GM18508 (cell line): ENCODE data around the gene DNAJC18.
"Not testable (repeated sequence)": the region's sequence is repeated elsewhere in the genome, so short reads cannot be mapped to it uniquely, and the experiment has no call there.

Experiments used
- ATAC-seq: cut with Tn5 transposase; IDR thresholded peaks from one replicate; pipeline ENCODE4 v1.9.1; 2021; ENCODE audit warnings: moderate number of reproducible peaks; ENCODE audit not compliant: insufficient read depth, unreplicated experiment

The DNAJC18 gene

GRCh38 chr5:139439013-139439903 lies at the start of gene DNAJC18:
Gene DNAJC18, minus strand, starts transcription at chr5:139439525. Its CDS starts 80 bp downstream, at chr5:139439445.
- ATAC-seq: no peak

- no peak for ATAC-seq
These were observed 48.9 kb upstream of the DNAJC18 start for GRCh38 chr5:139488260-139488659.

- no peak for ATAC-seq
These were observed 46.9 kb upstream of the DNAJC18 start for GRCh38 chr5:139486201-139486600.

GRCh38 chr5:139482890-139483208 lies 43.5 kb upstream of the DNAJC18 start:
- not testable (repeated sequence) for ATAC-seq

- ATAC-seq: no peak
These were observed 42.9 kb upstream of the DNAJC18 start, which contains the start of gene STING1 for GRCh38 chr5:139482050-139482889. Gene STING1, minus strand, starts transcription at chr5:139482758. Its CDS starts 1,054 bp downstream, at chr5:139481704.

- ATAC-seq: no peak
These were observed 42.3 kb upstream of the DNAJC18 start for GRCh38 chr5:139481580-139482049.

- ATAC-seq: no peak
These were observed 41.8 kb upstream of the DNAJC18 start for GRCh38 chr5:139481122-139481533.

- ATAC-seq: not testable (repeated sequence)
These were observed 40.4 kb upstream of the DNAJC18 start for GRCh38 chr5:139479729-139480128.

- ATAC-seq: not testable (repeated sequence)
These were observed 39.5 kb upstream of the DNAJC18 start for GRCh38 chr5:139478657-139479423.

GRCh38 chr5:139475865-139476617 lies 36.7 kb upstream of the DNAJC18 start:
- no peak for ATAC-seq

- no peak for ATAC-seq
These were observed 35.8 kb upstream of the DNAJC18 start for GRCh38 chr5:139474890-139475791.

- no peak for ATAC-seq
These were observed 34.2 kb upstream of the DNAJC18 start for GRCh38 chr5:139473565-139473964.

GRCh38 chr5:139473105-139473504 lies 33.8 kb upstream of the DNAJC18 start:
- ATAC-seq: no peak

- no peak for ATAC-seq
These were observed 33.2 kb upstream of the DNAJC18 start for GRCh38 chr5:139472386-139473030.

GRCh38 chr5:139470821-139471300 lies 31.5 kb upstream of the DNAJC18 start, which contains the start of gene SMIM33:
Gene SMIM33, plus strand, starts transcription at chr5:139471004. Its CDS starts 118 bp downstream, at chr5:139471122.
- ATAC-seq: no peak

GRCh38 chr5:139468421-139468931 lies 29.2 kb upstream of the DNAJC18 start:
- ATAC-seq: no peak

- no peak for ATAC-seq
These were observed 23.4 kb upstream of the DNAJC18 start, which contains the start of gene ECSCR for GRCh38 chr5:139462586-139463276. Gene ECSCR, minus strand, starts transcription at chr5:139462743. Its CDS starts 73 bp downstream, at chr5:139462670.
